ENCODE measurements around the gene GJB3.
"Not testable (repeated sequence)": the region's sequence is repeated elsewhere in the genome, so short reads cannot be mapped to it uniquely, and the experiment has no call there.

The GJB3 gene

DNA sequence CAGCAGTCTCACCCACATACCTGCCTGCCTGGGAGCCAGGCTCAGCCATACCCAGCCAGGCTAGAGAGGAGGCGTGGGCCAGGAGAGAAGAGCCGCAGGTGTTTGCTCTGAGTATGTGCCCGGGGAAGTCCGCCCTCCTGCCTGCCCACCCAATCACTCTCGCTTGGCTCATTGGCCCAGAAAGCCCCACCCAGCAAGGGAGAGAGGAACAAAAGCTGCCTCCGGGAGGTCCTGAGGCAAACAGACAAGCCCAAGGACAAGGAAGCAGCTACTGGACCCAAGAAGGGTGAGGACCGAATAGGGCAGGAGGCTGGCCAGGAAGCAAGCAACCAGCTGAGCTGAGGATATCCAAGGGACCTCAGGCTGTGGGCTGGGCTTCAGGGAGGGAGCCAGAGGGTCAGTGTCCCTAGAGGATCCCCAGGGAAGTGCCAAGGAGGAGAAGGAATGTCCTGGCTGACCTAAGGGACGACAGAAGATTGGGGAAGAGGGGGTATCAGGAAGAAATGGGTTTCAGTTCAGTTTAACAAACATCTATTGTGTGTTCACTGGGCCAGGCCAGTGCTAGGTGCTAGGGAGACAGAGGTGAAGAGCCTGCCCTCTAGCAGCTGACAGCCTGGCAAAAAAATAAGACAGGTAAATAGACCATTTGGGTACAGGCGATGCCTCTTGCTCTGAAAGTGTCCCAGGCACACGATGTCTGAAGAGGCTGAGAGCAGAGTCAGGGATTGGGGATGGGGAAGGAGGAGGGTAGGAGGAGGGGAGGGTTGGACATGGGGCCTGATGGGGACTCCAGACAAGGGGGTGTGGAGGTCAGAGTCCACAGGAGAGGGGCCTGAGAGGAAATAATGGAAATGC lies 21.3 kb upstream of the GJB3 start, which contains the start of gene GJB4:
GJB4 (plus strand) TSS at position 238 of the 855 bp plus-strand sequence. CDS start 1,515 bp downstream, outside the sequence.
- Histone ChIP-seq H3K9me3 (ENCODE audit: control insufficient read depth in 1 of 2, low read length in 2 of 2) (no peaks in the 10 kb centered on the region), H3K4me1 (ENCODE audit: control insufficient read depth in 1 of 2, insufficient read depth in 2 of 2, low read length in 2 of 2) (no peaks in the 10 kb centered on the region), H3K9ac (ENCODE audit: low read depth in 1 of 2, low read length in 2 of 2) (no peak within 1 kb of the TSS), H3K27me3 (ENCODE audit: control insufficient read depth in 1 of 2, insufficient read depth in 2 of 2, low read length in 2 of 2) (no peaks in the 10 kb centered on the region), H3K36me3 (ENCODE audit: control insufficient read depth in 1 of 2, insufficient read depth in 2 of 2, low read length in 2 of 2) (no peaks in the 10 kb centered on the region), H3K4me3 (ENCODE audit: low read depth in 1 of 2, low read length in 2 of 2) (no peak within 1 kb of the TSS), H3K27ac (ENCODE audit: low read depth, low read length) (no peak within 1 kb of the TSS)

DNA sequence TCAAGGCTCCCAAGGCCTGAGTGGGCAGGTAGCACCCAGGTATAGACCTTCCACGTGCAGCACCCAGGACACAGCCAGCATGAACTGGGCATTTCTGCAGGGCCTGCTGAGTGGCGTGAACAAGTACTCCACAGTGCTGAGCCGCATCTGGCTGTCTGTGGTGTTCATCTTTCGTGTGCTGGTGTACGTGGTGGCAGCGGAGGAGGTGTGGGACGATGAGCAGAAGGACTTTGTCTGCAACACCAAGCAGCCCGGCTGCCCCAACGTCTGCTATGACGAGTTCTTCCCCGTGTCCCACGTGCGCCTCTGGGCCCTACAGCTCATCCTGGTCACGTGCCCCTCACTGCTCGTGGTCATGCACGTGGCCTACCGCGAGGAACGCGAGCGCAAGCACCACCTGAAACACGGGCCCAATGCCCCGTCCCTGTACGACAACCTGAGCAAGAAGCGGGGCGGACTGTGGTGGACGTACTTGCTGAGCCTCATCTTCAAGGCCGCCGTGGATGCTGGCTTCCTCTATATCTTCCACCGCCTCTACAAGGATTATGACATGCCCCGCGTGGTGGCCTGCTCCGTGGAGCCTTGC lies 19.7 kb upstream of the GJB3 start:
- H3K4me3 ChIP-seq (ENCODE audit: low read depth in 1 of 2, low read length in 2 of 2), result no peak overlapping the region
- no peaks in the 10 kb centered on the region for H3K27me3 ChIP-seq (ENCODE audit: control insufficient read depth in 1 of 2, insufficient read depth in 2 of 2, low read length in 2 of 2)
- no peak overlapping the region for H3K27ac ChIP-seq (ENCODE audit: low read depth, low read length)
- H3K9ac ChIP-seq (ENCODE audit: low read depth in 1 of 2, low read length in 2 of 2), result no peak overlapping the region
- no peaks in the 10 kb centered on the region for H3K4me1 ChIP-seq (ENCODE audit: control insufficient read depth in 1 of 2, insufficient read depth in 2 of 2, low read length in 2 of 2)
- no peaks in the 10 kb centered on the region for H3K9me3 ChIP-seq (ENCODE audit: control insufficient read depth in 1 of 2, low read length in 2 of 2)
- H3K36me3 ChIP-seq (ENCODE audit: control insufficient read depth in 1 of 2, insufficient read depth in 2 of 2, low read length in 2 of 2), result no peaks in the 10 kb centered on the region

DNA sequence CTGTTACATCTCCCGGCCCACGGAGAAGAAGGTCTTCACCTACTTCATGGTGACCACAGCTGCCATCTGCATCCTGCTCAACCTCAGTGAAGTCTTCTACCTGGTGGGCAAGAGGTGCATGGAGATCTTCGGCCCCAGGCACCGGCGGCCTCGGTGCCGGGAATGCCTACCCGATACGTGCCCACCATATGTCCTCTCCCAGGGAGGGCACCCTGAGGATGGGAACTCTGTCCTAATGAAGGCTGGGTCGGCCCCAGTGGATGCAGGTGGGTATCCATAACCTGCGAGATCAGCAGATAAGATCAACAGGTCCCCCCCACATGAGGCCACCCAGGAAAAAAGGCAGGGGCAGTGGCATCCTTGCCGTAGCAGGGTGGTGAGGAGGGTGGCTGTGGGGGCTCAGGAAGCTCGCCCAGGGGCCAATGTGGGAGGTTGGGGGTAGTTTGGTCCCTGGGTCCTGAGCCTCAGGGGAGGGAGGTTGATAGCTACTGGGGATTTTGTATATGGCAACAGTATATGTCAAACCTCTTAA lies 19.2 kb upstream of the GJB3 start:
- H3K27ac ChIP-seq (ENCODE audit: low read depth, low read length), result no peak overlapping the region
- no peak overlapping the region for H3K4me3 ChIP-seq (ENCODE audit: low read depth in 1 of 2, low read length in 2 of 2)
- H3K27me3 ChIP-seq (ENCODE audit: control insufficient read depth in 1 of 2, insufficient read depth in 2 of 2, low read length in 2 of 2), result no peaks in the 10 kb centered on the region
- no peaks in the 10 kb centered on the region for H3K4me1 ChIP-seq (ENCODE audit: control insufficient read depth in 1 of 2, insufficient read depth in 2 of 2, low read length in 2 of 2)
- no peaks in the 10 kb centered on the region for H3K36me3 ChIP-seq (ENCODE audit: control insufficient read depth in 1 of 2, insufficient read depth in 2 of 2, low read length in 2 of 2)
- H3K9me3 ChIP-seq (ENCODE audit: control insufficient read depth in 1 of 2, low read length in 2 of 2), result no peaks in the 10 kb centered on the region
- H3K9ac ChIP-seq (ENCODE audit: low read depth in 1 of 2, low read length in 2 of 2), result no peak overlapping the region

- Histone ChIP-seq H3K27ac (ENCODE audit: low read depth, low read length) (no peak overlapping the region), H3K4me1 (ENCODE audit: control insufficient read depth in 1 of 2, insufficient read depth in 2 of 2, low read length in 2 of 2) (no peaks in the 10 kb centered on the region), H3K27me3 (ENCODE audit: control insufficient read depth in 1 of 2, insufficient read depth in 2 of 2, low read length in 2 of 2) (no peaks in the 10 kb centered on the region), H3K9ac (ENCODE audit: low read depth in 1 of 2, low read length in 2 of 2) (no peak overlapping the region), H3K4me3 (ENCODE audit: low read depth in 1 of 2, low read length in 2 of 2) (no peak overlapping the region), H3K9me3 (ENCODE audit: control insufficient read depth in 1 of 2, low read length in 2 of 2) (no peaks in the 10 kb centered on the region), H3K36me3 (ENCODE audit: control insufficient read depth in 1 of 2, insufficient read depth in 2 of 2, low read length in 2 of 2) (no peaks in the 10 kb centered on the region)
Measured at GRCh38 chr1:34762474-34763141, 18.4 kb upstream of the GJB3 start.

GRCh38 chr1:34763142-34763781 lies 17.8 kb upstream of the GJB3 start:
- Histone ChIP-seq H3K36me3 (ENCODE audit: control insufficient read depth in 1 of 2, insufficient read depth in 2 of 2, low read length in 2 of 2) (no peaks in the 10 kb centered on the region), H3K9me3 (ENCODE audit: control insufficient read depth in 1 of 2, low read length in 2 of 2) (no peaks in the 10 kb centered on the region), H3K9ac (ENCODE audit: low read depth in 1 of 2, low read length in 2 of 2) (no peak overlapping the region), H3K27me3 (ENCODE audit: control insufficient read depth in 1 of 2, insufficient read depth in 2 of 2, low read length in 2 of 2) (no peaks in the 10 kb centered on the region), H3K4me3 (ENCODE audit: low read depth in 1 of 2, low read length in 2 of 2) (no peak overlapping the region), H3K27ac (ENCODE audit: low read depth, low read length) (no peak overlapping the region), H3K4me1 (ENCODE audit: control insufficient read depth in 1 of 2, insufficient read depth in 2 of 2, low read length in 2 of 2) (no peaks in the 10 kb centered on the region)

DNA sequence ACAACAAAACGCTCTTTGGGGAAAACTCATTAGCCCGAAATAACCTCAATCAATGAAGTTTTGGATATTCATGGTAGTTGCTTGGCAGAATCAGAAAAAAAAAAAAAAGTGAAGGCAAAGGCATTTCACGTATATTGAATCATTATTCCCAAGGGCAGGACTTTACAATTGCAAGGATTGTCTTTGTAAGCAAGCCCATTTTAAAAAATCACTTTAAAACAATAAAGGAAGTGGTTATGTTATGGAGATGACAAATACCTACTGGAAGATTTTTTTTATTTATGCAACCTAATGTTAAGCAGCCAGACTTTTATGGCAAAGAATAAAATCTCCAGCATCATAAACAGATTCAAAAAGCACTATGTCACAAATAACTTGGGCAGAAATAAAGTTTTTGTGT lies 12.2 kb upstream of the GJB3 start:
- no peaks in the 10 kb centered on the region for H3K9me3 ChIP-seq (ENCODE audit: control insufficient read depth in 1 of 2, low read length in 2 of 2)
- no peaks in the 10 kb centered on the region for H3K36me3 ChIP-seq (ENCODE audit: control insufficient read depth in 1 of 2, insufficient read depth in 2 of 2, low read length in 2 of 2)
- H3K9ac ChIP-seq (ENCODE audit: low read depth in 1 of 2, low read length in 2 of 2), result no peak overlapping the region
- H3K4me3 ChIP-seq (ENCODE audit: low read depth in 1 of 2, low read length in 2 of 2), result no peak overlapping the region
- H3K4me1 ChIP-seq (ENCODE audit: control insufficient read depth in 1 of 2, insufficient read depth in 2 of 2, low read length in 2 of 2), result no peaks in the 10 kb centered on the region
- H3K27ac ChIP-seq (ENCODE audit: low read depth, low read length), result no peak overlapping the region
- H3K27me3 ChIP-seq (ENCODE audit: control insufficient read depth in 1 of 2, insufficient read depth in 2 of 2, low read length in 2 of 2), result no peaks in the 10 kb centered on the region

DNA sequence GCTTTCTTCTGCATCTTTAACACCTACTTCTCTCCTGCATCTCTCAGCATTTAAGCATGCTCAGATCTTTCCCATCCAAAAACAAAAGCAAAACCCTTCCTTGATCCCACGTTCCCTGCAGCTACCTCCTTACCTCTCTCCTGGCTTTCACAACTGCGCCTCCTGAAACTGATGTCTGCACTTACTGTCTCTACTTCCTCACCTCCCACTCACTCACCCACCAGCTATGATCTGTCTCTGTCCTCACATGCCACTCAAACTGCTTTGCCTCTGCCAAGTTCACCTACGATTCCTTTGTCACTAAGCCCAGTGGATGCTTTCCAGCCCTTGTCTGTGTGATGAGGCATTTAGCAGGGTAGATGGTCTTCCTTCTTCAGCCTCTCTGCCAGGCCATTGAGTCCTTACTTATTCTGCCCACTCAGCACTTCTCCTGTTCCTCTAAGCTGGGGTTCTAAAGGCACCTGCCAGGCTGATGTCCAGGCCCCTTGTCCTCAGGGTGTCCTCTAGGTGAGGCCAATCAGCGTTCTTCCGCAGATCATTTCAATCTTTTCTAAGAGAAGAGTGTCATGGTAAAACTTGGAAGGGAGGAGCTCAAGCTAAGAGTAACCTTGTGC lies 10.0 kb upstream of the GJB3 start:
- no peak overlapping the region for H3K4me3 ChIP-seq (ENCODE audit: low read depth in 1 of 2, low read length in 2 of 2)
- no peaks in the 10 kb centered on the region for H3K4me1 ChIP-seq (ENCODE audit: control insufficient read depth in 1 of 2, insufficient read depth in 2 of 2, low read length in 2 of 2)
- H3K36me3 ChIP-seq (ENCODE audit: control insufficient read depth in 1 of 2, insufficient read depth in 2 of 2, low read length in 2 of 2), result no peaks in the 10 kb centered on the region
- H3K27me3 ChIP-seq (ENCODE audit: control insufficient read depth in 1 of 2, insufficient read depth in 2 of 2, low read length in 2 of 2), result no peaks in the 10 kb centered on the region
- no peak overlapping the region for H3K27ac ChIP-seq (ENCODE audit: low read depth, low read length)
- H3K9me3 ChIP-seq (ENCODE audit: control insufficient read depth in 1 of 2, low read length in 2 of 2), result no peaks in the 10 kb centered on the region
- no peak overlapping the region for H3K9ac ChIP-seq (ENCODE audit: low read depth in 1 of 2, low read length in 2 of 2)

DNA sequence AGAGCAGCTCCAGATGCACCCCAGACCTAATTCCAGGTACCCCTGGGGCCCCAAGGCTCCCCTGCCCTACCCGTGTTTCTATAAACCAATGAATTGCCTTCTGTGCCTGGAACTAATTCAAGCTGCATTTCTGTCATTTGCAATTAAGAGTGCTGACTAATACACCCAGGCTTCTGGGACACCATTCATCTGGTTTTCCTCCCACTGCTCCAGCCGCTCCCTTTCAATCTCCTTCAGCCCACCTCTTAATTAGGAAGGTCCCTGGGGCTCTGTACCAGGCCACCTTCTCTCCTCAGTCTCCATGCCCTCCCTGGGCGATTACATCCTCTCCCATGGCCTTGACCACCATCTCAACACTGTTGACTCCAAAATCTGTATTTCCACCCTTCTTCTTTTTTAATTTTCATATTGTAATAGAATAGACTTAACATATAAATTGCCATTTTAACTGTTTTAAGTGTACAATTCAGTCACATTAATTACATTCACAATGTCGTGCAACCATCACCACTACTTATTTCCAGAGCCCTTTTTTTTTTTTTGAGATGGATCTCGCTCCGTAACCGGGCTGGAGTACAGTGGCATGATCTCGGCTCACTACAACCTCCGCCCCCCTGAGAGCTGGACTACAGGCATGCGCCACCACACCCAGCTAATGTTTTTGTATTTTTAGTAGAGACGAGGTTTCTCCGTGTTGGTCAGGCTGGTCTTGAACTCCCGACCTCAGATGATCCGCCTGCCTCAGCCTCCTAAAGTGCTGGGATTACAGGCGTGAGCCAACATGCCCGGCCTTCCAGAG lies 9.2 kb upstream of the GJB3 start:
- no peak overlapping the region for H3K4me3 ChIP-seq (ENCODE audit: low read depth in 1 of 2, low read length in 2 of 2)
- H3K9me3 ChIP-seq (ENCODE audit: control insufficient read depth in 1 of 2, low read length in 2 of 2), result no peaks in the 10 kb centered on the region
- H3K36me3 ChIP-seq (ENCODE audit: control insufficient read depth in 1 of 2, insufficient read depth in 2 of 2, low read length in 2 of 2), result no peaks in the 10 kb centered on the region
- H3K27me3 ChIP-seq (ENCODE audit: control insufficient read depth in 1 of 2, insufficient read depth in 2 of 2, low read length in 2 of 2), result peaks cover 0 to 3% of the 10 kb centered on the region in 2 donors
- H3K27ac ChIP-seq (ENCODE audit: low read depth, low read length), result no peak overlapping the region
- no peaks in the 10 kb centered on the region for H3K4me1 ChIP-seq (ENCODE audit: control insufficient read depth in 1 of 2, insufficient read depth in 2 of 2, low read length in 2 of 2)
- no peak overlapping the region for H3K9ac ChIP-seq (ENCODE audit: low read depth in 1 of 2, low read length in 2 of 2)

DNA sequence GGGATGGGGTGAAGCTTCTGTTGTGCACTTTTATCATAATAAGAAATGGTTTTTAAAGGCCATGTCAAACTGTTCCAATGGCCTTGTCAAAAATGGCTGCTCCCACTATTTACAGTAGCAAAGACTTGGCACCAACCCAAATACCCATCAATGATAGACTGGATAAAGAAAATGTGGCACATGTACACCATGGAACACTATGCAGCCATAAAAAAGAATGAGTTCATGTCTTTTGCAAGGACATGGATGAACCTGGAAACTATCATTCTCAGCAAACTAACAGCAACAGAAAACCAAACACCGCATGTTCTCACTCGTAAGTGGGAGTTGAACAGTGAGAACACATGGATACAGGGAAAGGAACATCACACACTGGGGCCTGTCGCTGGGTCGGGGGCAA lies 7.9 kb upstream of the GJB3 start:
- not testable (repeated sequence) for H3K4me3 ChIP-seq (ENCODE audit: low read depth in 1 of 2, low read length in 2 of 2); H3K27ac ChIP-seq (ENCODE audit: low read depth, low read length); H3K9ac ChIP-seq (ENCODE audit: low read depth in 1 of 2, low read length in 2 of 2); H3K36me3 ChIP-seq (ENCODE audit: control insufficient read depth in 1 of 2, insufficient read depth in 2 of 2, low read length in 2 of 2); H3K27me3 ChIP-seq (ENCODE audit: control insufficient read depth in 1 of 2, insufficient read depth in 2 of 2, low read length in 2 of 2); H3K4me1 ChIP-seq (ENCODE audit: control insufficient read depth in 1 of 2, insufficient read depth in 2 of 2, low read length in 2 of 2); H3K9me3 ChIP-seq (ENCODE audit: control insufficient read depth in 1 of 2, low read length in 2 of 2)

Measured in duodenal mucosa (tissue), 2 donors.